ENCODE results near the gene CLN3.

The CLN3 gene

DNA sequence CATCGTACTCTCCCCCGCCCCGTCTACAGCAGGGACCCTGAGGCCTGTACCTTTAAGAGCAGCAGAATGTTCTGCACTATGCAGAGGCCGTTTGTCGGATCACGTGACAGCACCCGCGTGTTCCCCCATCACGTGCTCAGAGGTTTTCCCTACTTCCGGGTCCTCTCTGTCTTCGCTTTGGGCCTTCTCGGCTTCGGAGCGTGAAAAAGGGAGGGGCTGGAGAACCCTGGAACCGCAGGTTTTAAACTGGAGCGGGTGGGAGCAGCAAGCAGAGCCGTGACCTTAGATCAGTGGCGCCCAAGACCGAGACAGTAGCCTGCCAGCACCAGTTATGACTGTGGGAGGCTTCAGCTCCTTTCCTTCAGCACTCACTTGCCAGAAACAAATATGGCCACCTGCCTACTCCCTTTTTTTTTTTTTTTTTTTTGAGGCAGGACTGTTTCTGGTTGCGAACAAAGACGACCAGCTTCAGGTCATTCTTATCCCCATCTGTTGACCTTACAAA lies at the start of gene CLN3:
TSS of gene CLN3 (minus strand) at position 105 of the 505 bp plus-strand sequence. CDS start 315 bp downstream, outside the sequence.
- TF ChIP-seq, protein P1, sequence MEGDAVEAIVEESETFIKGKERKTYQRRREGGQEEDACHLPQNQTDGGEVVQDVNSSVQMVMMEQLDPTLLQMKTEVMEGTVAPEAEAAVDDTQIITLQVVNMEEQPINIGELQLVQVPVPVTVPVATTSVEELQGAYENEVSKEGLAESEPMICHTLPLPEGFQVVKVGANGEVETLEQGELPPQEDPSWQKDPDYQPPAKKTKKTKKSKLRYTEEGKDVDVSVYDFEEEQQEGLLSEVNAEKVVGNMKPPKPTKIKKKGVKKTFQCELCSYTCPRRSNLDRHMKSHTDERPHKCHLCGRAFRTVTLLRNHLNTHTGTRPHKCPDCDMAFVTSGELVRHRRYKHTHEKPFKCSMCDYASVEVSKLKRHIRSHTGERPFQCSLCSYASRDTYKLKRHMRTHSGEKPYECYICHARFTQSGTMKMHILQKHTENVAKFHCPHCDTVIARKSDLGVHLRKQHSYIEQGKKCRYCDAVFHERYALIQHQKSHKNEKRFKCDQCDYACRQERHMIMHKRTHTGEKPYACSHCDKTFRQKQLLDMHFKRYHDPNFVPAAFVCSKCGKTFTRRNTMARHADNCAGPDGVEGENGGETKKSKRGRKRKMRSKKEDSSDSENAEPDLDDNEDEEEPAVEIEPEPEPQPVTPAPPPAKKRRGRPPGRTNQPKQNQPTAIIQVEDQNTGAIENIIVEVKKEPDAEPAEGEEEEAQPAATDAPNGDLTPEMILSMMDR (IDR thresholded peaks at IDR 0.05), result no peak

DNA sequence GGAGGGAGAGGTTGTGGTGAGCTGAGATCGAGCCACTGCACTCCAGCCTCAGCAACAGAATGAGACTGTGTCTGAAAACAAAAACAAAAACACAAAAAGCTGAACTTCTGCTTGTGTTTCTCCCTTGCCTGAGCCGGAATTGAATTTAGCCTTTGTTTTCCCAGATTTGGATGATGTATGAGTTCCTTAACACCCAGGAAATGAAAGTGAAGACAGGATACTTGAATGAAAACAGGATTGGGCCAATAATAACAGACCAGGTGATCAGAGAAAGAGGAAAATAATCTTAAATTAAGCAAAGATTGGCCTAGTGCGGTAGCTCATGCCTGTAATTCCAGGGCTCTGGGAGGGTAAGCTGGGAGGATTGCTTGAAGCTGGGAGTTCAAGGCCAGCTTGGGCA lies 48.5 kb upstream of the CLN3 start:
- H3K27ac ChIP-seq, result no peak overlapping the region
- TF ChIP-seq, protein P1 (IDR thresholded peaks at IDR 0.05), result no peak
- DNase-seq (ENCODE audit: low spot score), result no peak
- H3K4me3 ChIP-seq, result no peak overlapping the region

More for the DNA sequence above, at the start of gene CLN3:
- Histone ChIP-seq H3K27ac (peak within 1 kb of the TSS; percentile 89 to 98), H3K4me3 (peak within 1 kb of the TSS; percentile 94)
- DNase-seq (ENCODE audit: low spot score), result peak; percentile 96

DNA sequence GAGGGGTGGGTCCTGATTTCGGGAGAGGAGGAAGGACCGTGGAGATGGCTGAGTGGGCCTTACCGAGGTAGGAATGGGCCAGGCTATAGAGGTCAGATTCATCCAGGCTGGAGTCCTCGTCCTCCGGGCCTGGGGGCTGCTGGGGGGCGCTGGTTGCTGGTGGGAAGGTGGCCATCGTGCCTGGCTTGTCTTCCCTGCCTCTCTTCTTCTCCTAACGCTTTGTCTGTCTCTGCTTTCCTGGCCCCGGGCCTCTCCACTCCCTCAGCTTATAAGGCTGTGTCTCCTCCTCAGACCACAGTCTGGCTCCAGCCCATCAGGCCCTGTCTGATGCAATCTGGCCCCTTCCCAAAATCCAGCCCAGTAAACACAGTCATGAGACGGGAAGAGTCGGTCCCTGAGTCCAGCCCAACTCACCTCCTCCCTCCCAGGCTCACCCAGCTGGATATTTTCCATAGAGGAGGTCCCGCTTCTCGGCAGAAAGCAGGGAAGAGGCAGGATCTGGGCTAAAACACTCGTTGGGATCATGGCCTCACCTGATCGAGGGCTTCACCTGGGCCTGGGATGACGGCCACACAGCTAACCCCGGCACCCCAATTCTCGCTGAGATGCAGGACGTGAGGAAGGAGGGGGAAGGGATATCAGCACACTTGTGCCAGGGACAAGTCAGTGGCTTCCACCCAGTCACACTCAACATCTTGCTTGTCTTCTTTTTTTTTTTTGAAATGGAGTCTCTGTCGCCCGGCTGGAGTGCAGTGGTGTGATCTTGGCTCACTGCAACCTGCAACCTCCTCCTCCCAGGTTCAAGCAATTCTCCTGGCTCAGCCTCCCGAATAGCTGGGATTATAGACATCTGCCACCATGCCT lies 47.1 kb upstream of the CLN3 start, which contains the start of gene NUPR1:
TSS of gene NUPR1 (minus strand) at position 242 of the 864 bp plus-strand sequence. CDS start at position 175, 67 bp downstream.
- DNase-seq (ENCODE audit: low spot score), result peak; percentile 98
- Histone ChIP-seq H3K27ac (peak within 1 kb of the TSS; percentile 97 to 98), H3K4me3 (peak within 1 kb of the TSS; percentile 76)
- TF ChIP-seq, protein P1 (IDR thresholded peaks at IDR 0.05), result no peak

DNA sequence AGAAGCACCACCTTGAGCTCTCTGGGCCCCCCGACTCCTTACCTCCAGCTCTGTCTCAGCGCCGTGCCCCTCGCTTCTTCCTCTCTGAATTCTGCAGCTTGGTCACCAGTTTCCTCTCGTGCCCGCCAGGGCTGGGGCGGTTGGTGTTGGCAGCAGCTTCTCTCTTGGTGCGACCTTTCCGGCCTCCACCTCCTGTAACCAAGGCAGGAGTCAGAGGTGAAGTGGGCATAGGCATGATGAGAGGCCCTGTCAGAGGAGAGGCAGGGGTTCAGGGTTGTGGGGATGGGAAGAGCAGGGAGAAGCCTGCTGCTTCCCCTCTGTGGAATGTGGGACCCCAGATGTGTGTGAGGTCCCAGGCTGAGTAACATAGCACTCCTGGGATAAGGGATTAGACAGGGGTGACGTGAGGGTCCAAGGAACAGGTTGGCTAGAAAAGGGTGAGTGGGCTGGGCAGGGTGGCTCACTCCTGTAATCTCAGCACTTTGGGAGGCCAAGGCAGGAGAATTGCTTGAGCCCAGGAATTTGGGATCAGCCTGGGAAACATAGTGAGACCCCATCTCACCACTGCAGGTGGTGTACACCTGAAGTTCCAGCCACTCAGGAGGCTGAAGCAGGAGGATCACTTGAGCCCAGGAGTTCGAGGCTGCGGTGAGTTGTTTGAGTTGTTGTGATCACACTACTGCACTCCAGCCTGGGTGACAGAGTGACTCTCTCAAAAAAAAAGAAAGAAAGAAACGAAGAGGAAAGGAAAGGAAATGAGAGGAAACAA lies 46.3 kb upstream of the CLN3 start:
- H3K4me3 ChIP-seq, result peak overlapping the region; percentile 76
- H3K27ac ChIP-seq, result peak overlapping the region; percentile 97 to 98
- no peak for DNase-seq (ENCODE audit: low spot score)
- TF ChIP-seq, protein P1 (IDR thresholded peaks at IDR 0.05), result no peak

DNA sequence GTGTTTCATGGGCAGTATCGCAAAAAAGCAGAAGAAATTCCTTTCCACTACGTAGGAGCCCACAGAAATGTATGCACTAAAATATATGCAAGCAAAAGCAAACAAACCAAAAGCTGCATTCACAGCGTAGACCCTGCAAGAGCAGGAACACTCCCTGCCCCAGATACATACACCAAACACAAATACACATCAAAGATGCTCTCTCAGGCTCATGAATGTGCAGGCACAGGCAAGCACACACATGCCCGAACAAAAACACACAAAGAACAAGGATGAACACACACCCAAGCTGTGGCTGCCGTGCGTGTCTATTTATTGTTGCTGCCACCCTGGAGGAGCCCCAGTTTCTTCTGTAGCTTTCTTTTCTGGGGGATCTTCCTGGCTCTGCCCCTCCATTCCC lies 45.2 kb upstream of the CLN3 start:
- Histone ChIP-seq H3K4me3 (peak overlapping the region; percentile 76), H3K27ac (peak overlapping the region; percentile 97 to 98)
- TF ChIP-seq, protein P1 (IDR thresholded peaks at IDR 0.05), result no peak
- DNase-seq (ENCODE audit: low spot score), result no peak

DNA sequence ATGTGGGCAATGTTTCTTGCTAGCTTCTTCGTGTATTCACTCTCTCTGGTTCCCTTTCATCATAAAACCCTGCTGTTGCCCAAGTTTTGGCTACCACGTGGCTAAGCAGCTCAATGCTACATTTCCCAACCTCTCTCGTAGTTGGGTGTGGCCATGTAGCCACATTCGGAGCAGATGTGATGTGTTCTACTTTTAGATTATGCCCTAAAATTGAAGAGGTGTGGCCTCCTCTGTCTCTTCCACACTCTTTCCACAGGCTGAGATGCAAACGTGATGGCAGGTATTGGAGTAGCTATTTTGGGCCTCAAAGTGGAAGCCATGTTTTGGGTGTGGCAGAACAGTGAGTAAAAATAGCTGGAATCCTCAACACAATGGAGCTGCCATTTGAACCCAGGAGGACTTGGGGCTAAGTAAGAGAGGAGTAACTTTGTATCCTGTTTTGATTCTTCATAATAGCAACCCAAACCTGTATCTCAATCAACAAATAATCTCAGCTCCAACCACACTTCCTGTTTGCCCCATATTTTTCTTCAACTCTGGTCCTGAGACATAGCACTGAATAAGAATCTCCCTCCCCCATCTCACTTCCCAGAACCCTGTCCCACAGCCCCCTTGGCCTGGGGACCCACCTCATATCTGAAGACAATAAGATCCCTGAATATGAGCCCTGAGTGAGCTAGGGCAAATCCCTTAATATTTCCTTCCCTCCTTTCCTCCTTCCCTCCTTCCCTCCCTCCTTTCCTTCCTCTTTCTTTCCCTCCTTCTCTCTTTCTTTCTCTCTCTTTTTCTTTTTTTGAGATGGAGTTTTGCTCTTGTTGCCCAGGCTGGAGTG lies 42.9 kb upstream of the CLN3 start:
- peak overlapping the region in 1 of 2 donors; percentile 73 for H3K27ac ChIP-seq
- TF ChIP-seq, protein P1 (IDR thresholded peaks at IDR 0.05), result no peak

More for the DNA sequence above, 42.9 kb upstream of the CLN3 start:
- DNase-seq (ENCODE audit: low spot score), result peak; percentile 81
- H3K4me3 ChIP-seq, result no peak overlapping the region
